Activated naive CD4-positive, alpha-beta T cell treated with anti-CD3 and anti-CD28 coated beads for 36 hours (primary cell): Measurements from ENCODE around the gene VGLL3. TPM values are rescaled to one million over a fixed set of nuclear protein-coding genes. Genes with fewer than 3 reads are reported as not detected.

Experiments
- CTCF ChIA-PET: fragments of 350-600 bp; sonication (Branson Sonifier 250); formaldehyde crosslinking; loops from one replicate; lab custom pipeline; 2021; ENCODE audit warnings: antibody characterized with exemption; lab: Charles Lee
- DNase-seq: peaks from one replicate; pipeline ENCODE4 v3.0.0-alpha.2; 2020
- H3K27ac Mint-ChIP-seq: one replicate; pipeline ENCODE4 v1.8.0; 2021; ENCODE audit warnings: mild to moderate bottlenecking, mixed read lengths
- H3K27me3 Mint-ChIP-seq: one replicate; pipeline ENCODE4 v1.8.0; 2021; ENCODE audit warnings: low read depth, mixed read lengths
- H3K36me3 Mint-ChIP-seq: one replicate; pipeline ENCODE4 v1.8.0; 2021; ENCODE audit warnings: low read depth, mixed read lengths
- H3K4me1 Mint-ChIP-seq: one replicate; pipeline ENCODE4 v1.8.0; 2021; ENCODE audit warnings: low read depth, mixed read lengths
- H3K4me3 Mint-ChIP-seq: one replicate; pipeline ENCODE4 v1.8.0; 2021; ENCODE audit warnings: mild to moderate bottlenecking, moderate library complexity, mixed read lengths
- H3K9me3 Mint-ChIP-seq: one replicate; pipeline ENCODE4 v1.8.0; 2021; ENCODE audit warnings: mixed read lengths
- intact Hi-C: fragments of 100-400 bp; cut with micrococcal nuclease; formaldehyde crosslinking; loops from one replicate; pipeline ENCODE4 v1.15.1; 2023
- total RNA-seq, 2 experiments: library from RNA; stranded (reverse); gene quantifications; one replicate each; pipeline ENCODE4 v1.2.3, GENCODE V29; 2021

Gene VGLL3
- total RNA-seq, 2 experiments from 2014 or later = not detected

DNA sequence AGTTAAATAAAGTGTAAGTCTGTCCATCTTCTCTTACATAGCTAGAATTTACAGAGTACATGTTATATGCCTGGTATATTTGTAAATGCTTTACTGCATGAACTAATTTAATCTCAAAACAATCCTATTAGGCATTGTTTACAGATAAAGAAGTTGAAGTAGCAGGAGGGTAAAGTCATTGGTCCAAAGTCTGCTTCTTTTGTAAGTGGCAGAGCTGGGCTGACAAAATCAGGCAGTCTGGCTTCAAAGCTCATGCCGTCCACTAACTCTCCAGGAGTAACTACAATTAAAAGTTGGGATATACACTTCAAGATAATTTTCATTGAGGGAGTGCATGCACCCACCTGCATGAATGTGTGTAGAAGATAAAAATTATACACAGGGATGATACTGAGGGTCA lies 27.3 kb downstream of the VGLL3 start:
- no peaks in the 10 kb centered on the region for H3K27me3 Mint-ChIP-seq
- CTCF ChIA-PET = no interaction called here
- intact Hi-C loops = no loop called here
- H3K9me3 Mint-ChIP-seq = peaks cover 3% of the 10 kb centered on the region
- H3K27ac Mint-ChIP-seq = no peak overlapping the region
- no peaks in the 10 kb centered on the region for H3K4me1 Mint-ChIP-seq
- no peak overlapping the region for H3K4me3 Mint-ChIP-seq
- H3K36me3 Mint-ChIP-seq = no peaks in the 10 kb centered on the region
- DNase-seq = no peak

DNA sequence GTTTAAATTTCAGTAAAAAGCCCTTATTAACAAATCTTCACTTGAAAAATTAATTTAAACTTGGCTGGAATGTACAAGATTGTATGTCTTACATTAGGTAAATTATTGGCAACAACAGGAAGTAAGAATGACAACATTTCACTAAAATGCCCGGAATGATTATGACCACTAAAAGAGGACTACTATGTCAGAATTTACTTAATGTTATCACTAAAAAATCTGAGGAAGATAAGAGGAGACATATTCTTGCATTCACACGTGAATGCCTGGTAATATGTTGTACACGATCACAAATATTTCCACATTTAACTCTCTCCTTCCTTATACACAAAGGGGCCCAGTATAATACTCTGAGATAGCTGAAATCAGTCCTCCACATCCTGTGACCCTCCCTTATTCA lies 29.7 kb downstream of the VGLL3 start:
- intact Hi-C loops = no loop called here
- Mint-ChIP-seq H3K36me3 (no peaks in the 10 kb centered on the region), H3K27me3 (no peaks in the 10 kb centered on the region), H3K27ac (no peak overlapping the region), H3K9me3 (peaks cover 3% of the 10 kb centered on the region), H3K4me3 (no peak overlapping the region), H3K4me1 (no peaks in the 10 kb centered on the region)
- DNase-seq = no peak
- CTCF ChIA-PET = no interaction called here

DNA sequence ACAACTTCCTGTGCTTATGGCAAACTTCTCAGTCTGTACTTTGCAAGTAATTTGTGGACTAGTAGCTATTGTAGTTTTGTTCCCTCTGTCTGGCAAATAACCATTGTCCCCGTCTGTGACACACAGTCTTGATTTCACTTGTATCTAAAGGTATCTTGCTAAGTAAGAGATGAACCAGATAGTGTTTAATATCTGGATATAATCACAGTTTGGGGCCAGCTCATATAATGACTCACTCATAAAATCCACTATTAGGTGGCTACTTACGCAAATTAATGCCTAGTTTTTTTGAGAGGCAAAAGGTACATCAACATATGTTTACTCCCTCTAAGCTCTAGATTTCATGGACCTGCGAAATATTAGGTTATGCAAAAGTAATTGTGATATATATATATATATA lies 30.4 kb downstream of the VGLL3 start:
- intact Hi-C loops = no loop called here

DNA sequence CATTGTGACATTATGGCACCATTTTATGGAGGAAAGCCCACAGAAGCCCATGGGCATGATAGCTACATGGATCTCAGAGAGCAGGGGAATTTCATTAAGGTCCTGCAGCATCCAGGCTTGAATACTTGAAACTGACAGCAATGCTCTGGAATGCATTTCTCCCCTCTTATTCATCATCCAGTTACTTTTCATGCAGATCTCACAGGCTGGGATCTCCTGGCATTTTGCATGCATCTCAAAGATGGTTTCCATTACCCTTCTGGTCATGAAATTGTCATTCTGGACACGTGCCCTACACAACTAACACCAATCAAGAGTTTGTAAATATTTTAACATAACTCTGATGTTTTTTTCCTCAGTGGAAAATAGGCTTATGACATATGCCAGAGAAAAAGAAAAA lies 32.4 kb downstream of the VGLL3 start:
- DNase-seq = no peak
- H3K4me1 Mint-ChIP-seq = no peaks in the 10 kb centered on the region
- no peaks in the 10 kb centered on the region for H3K27me3 Mint-ChIP-seq
- H3K36me3 Mint-ChIP-seq = no peaks in the 10 kb centered on the region
- no peak overlapping the region for H3K27ac Mint-ChIP-seq
- H3K9me3 Mint-ChIP-seq = no peaks in the 10 kb centered on the region
- no peak overlapping the region for H3K4me3 Mint-ChIP-seq
- CTCF ChIA-PET = no interaction called here
- intact Hi-C loops = no loop called here

More for the DNA sequence above, 30.4 kb downstream of the VGLL3 start:
- DNase-seq = no peak
- Mint-ChIP-seq H3K27ac (no peak overlapping the region), H3K9me3 (peaks cover 3% of the 10 kb centered on the region), H3K4me3 (no peak overlapping the region), H3K4me1 (no peaks in the 10 kb centered on the region), H3K27me3 (no peaks in the 10 kb centered on the region), H3K36me3 (no peaks in the 10 kb centered on the region)
- CTCF ChIA-PET = no interaction called here

DNA sequence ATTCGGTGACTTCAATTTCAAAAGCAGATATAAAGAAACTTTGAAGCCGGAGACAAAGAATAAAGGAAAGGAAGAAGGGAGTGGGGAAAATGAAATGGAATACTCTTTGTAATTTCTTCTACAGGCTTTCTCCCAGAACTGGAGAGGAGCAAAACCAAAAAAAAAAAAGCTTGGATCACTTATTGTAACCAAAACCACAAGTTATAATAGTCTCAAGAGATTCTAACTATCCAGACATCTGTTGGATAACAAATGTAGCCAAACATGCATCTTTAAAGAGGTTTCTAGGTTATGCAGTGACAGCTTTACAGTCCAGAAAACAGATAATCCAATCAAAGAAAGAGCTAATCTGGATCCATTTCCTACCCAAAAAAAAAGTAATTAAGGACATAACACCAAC lies 36.2 kb downstream of the VGLL3 start:
- H3K4me3 Mint-ChIP-seq = no peak overlapping the region
- no peaks in the 10 kb centered on the region for H3K9me3 Mint-ChIP-seq
- CTCF ChIA-PET = no interaction called here
- intact Hi-C loops = no loop called here
- no peaks in the 10 kb centered on the region for H3K4me1 Mint-ChIP-seq
- DNase-seq = no peak
- H3K27me3 Mint-ChIP-seq = no peaks in the 10 kb centered on the region
- no peaks in the 10 kb centered on the region for H3K36me3 Mint-ChIP-seq
- no peak overlapping the region for H3K27ac Mint-ChIP-seq

DNA sequence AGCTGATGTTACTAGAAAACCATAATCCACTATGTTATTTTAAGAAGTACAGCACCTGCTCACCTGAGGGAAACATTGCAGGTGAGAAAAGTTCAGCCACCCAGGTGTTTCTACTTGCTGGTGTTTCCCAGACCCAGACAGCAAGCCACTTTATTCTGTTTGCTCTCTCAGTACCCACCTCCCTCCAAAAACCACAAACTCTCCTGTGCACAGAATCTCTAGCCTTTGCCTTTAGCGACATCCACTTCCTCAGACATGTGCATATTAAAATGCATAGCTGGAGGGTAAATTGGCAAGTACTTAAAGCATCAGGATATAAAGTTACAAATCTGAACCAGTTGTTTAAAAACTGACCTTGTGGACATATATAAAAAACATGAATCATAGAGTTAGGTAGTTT lies 36.7 kb downstream of the VGLL3 start:
- intact Hi-C loops = no loop called here
- no peak overlapping the region for H3K4me3 Mint-ChIP-seq
- no peaks in the 10 kb centered on the region for H3K9me3 Mint-ChIP-seq
- CTCF ChIA-PET = interaction anchor here (0.6 kb wide), 1 partner anchor 627 kb away, joined by 4 read pairs; no protein-coding TSS in a partner anchor
- H3K27me3 Mint-ChIP-seq = no peaks in the 10 kb centered on the region
- no peaks in the 10 kb centered on the region for H3K36me3 Mint-ChIP-seq
- H3K4me1 Mint-ChIP-seq = no peaks in the 10 kb centered on the region
- DNase-seq = no peak
- no peak overlapping the region for H3K27ac Mint-ChIP-seq

DNA sequence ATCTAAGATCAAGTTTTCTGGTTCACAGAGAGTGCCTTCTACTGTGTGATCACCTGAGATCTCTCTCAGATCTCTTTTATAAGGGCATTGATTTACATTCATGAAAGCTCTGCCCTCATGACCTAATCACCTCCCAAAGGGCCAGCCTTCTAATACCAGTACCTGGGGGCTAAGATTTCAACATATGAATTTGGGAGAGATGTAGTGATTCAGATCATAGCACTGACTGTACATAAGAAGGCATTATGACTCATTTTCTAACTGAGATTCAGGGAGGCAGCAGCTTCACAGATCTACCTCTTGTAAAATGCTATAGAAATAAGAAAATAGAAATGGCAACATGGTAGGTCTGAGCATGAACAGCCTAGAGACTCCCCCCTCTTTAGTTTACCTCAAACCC lies 39.6 kb downstream of the VGLL3 start:
- Mint-ChIP-seq H3K4me3 (no peak overlapping the region), H3K9me3 (no peaks in the 10 kb centered on the region), H3K27ac (no peak overlapping the region), H3K27me3 (no peaks in the 10 kb centered on the region), H3K4me1 (no peaks in the 10 kb centered on the region), H3K36me3 (no peaks in the 10 kb centered on the region)
- DNase-seq = no peak
- intact Hi-C loops = no loop called here
- CTCF ChIA-PET = no interaction called here

DNA sequence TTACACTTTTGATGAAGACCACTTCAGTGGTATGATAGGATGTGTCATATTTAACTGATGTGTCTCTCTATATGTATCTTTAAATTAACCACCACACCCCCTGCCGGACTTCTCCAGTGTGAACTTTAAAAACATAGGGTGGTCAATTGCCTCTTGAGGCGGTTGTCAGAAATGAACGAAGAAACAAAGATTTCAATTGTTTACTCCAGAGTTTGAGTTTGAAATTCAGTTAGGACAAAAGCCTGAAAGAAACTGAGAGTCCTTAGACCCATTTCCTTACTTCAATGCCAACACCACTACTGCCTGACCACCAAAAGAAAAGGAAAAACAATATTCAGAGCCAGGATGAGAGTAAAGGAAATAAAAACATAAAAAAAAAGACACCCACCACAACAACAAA lies 40.2 kb downstream of the VGLL3 start:
- intact Hi-C loops = no loop called here

DNA sequence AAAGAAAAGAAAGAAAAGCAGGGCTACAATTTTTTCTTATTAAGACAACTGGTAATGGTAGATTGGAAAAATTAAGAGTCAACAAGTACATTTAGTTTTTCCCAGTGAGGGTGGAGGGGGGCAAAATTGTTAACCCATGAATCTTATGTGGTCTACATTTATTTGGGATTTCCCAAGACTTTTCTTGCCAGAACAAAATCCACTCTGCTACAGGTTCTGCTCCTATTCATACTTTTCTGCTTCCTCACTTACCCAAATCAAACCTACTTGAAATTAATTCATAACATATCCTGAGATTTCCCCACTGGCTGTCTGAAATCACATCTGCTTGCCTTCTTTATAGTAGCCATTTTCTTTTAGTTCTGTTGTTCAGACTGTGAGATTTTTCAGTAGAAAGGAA lies 41.1 kb downstream of the VGLL3 start:
- Mint-ChIP-seq H3K9me3 (peaks cover 2% of the 10 kb centered on the region), H3K4me1 (no peaks in the 10 kb centered on the region), H3K27ac (no peak overlapping the region), H3K4me3 (no peak overlapping the region), H3K36me3 (no peaks in the 10 kb centered on the region), H3K27me3 (no peaks in the 10 kb centered on the region)
- intact Hi-C loops = no loop called here
- CTCF ChIA-PET = no interaction called here
- DNase-seq = no peak

More for the DNA sequence above, 40.2 kb downstream of the VGLL3 start:
- H3K4me1 Mint-ChIP-seq = no peaks in the 10 kb centered on the region
- no peaks in the 10 kb centered on the region for H3K36me3 Mint-ChIP-seq
- no peak overlapping the region for H3K27ac Mint-ChIP-seq
- H3K4me3 Mint-ChIP-seq = no peak overlapping the region
- H3K9me3 Mint-ChIP-seq = no peaks in the 10 kb centered on the region
- no peak for DNase-seq
- CTCF ChIA-PET = no interaction called here
- H3K27me3 Mint-ChIP-seq = no peaks in the 10 kb centered on the region

DNA sequence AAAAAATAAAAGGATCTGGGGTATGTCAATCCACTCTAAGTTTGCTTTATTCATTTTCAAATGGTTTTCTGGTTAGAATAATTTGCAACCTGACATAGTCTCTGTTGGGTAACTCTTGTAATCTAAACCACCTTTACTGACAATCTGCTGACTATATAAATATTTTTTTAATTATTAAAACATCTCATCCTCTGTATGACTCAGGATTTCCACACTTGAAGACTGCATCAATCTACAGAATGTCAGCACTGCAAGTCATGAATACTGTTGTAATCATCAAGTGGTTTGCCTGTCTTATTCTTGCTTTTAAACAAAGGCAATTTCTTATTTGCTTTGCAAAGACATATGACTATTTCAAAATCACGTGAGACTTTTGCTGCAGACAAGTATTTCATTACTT lies 42.1 kb downstream of the VGLL3 start:
- CTCF ChIA-PET = no interaction called here
- H3K4me3 Mint-ChIP-seq = no peak overlapping the region
- DNase-seq = no peak
- no peak overlapping the region for H3K27ac Mint-ChIP-seq
- peaks cover 2% of the 10 kb centered on the region for H3K9me3 Mint-ChIP-seq
- H3K27me3 Mint-ChIP-seq = no peaks in the 10 kb centered on the region
- intact Hi-C loops = no loop called here
- no peaks in the 10 kb centered on the region for H3K4me1 Mint-ChIP-seq
- no peaks in the 10 kb centered on the region for H3K36me3 Mint-ChIP-seq

DNA sequence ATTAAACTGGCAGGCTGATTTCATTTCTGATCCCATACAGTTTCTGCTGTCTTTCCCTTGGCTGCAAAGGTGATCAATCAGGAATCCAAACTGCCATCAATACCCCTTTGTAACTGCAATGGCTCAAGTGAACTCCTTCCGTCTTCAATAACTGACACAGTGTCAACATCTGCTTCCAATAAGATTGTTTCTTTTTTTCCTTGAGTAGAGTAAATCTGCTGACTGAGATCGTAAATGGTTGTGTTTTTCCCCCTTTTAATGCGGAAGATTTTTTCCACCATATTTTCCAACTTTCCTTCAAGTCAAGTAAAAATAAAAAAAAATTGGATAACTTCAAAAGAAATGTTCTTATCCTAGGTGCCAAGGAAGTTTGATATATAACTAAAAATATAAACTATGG lies 48.7 kb downstream of the VGLL3 start:
- H3K9me3 Mint-ChIP-seq = peaks cover 2% of the 10 kb centered on the region
- no peak overlapping the region for H3K4me3 Mint-ChIP-seq
- CTCF ChIA-PET = no interaction called here
- H3K36me3 Mint-ChIP-seq = no peaks in the 10 kb centered on the region
- H3K27ac Mint-ChIP-seq = no peak overlapping the region
- no peaks in the 10 kb centered on the region for H3K4me1 Mint-ChIP-seq
- intact Hi-C loops = no loop called here
- no peaks in the 10 kb centered on the region for H3K27me3 Mint-ChIP-seq
- DNase-seq = no peak

DNA sequence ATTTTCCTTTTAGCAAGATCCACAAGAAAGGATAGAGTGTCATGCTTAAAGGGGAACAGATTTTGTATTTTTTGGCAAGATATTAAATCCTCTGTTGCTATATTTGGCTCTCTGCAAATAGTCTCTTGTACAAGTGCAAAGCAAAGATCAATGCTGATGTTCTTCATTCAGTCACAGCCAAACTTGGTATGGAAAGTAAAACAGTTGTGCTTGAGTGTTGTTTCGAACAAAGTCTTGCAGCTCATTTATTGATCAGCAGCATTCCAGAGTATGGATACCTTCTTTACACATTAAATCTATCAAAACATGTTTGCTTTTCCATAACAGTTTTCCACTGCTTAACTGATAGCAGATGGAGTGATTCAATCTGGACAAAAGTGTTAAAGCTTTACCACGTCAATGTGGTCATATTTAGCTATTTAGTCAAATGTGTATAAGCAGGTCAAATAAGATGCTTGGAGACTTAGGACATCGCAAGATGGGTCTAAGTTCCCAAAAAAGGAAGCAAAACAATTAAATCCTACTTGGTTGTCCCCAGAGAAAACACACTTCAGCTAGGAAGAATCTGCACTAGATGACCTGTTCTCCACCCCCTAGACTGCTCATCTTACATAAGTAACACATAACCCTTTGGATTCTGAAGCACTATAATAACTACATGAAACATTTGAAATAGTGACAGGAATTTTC lies 52.4 kb downstream of the VGLL3 start:
- intact Hi-C loops = no loop called here
- no peak overlapping the region for H3K4me3 Mint-ChIP-seq
- CTCF ChIA-PET = interaction anchor here (0.6 kb wide), 1 partner anchor 250 kb away, joined by 3 read pairs; no protein-coding TSS in a partner anchor

DNA sequence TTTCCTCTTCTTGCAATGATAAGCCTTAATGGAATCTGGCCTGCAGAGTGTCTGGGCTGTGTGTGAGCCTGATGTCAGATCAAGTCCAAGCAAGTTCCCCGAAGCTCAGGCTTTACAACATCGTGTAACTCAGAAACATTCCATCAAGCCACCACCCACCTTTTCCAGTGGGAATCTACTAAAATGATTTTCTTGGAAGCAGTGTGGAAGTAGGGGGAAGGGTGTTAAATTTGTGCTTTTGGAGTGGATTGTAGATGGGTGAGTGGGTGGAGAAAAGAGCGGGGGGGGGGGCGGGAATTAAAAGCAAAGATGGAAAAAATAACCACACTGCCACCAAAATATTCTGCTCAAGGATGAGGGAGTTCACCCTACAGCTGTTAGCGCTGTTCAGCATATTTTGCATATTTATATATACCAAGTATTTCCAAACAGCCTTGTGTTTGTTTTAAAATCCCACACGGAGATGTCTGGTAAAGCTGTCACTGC lies 53.6 kb downstream of the VGLL3 start:
- intact Hi-C loops = no loop called here
- CTCF ChIA-PET = no interaction called here
- Mint-ChIP-seq H3K36me3 (no peaks in the 10 kb centered on the region), H3K9me3 (peaks cover 4% of the 10 kb centered on the region), H3K4me3 (no peak overlapping the region), H3K27me3 (no peaks in the 10 kb centered on the region), H3K4me1 (no peaks in the 10 kb centered on the region), H3K27ac (no peak overlapping the region)
- DNase-seq = no peak

More for the DNA sequence above, 52.4 kb downstream of the VGLL3 start:
- no peaks in the 10 kb centered on the region for H3K36me3 Mint-ChIP-seq
- H3K4me1 Mint-ChIP-seq = no peaks in the 10 kb centered on the region
- peaks cover 3% of the 10 kb centered on the region for H3K9me3 Mint-ChIP-seq
- DNase-seq = no peak
- no peaks in the 10 kb centered on the region for H3K27me3 Mint-ChIP-seq
- no peak overlapping the region for H3K27ac Mint-ChIP-seq
